Thyroid gland (tissue), 4 donors: ENCODE data around the gene RCAN1. TPM values are rescaled to one million over a fixed set of nuclear protein-coding genes. Genes with fewer than 3 reads are reported as not detected.

Source experiments
- DNase-seq, 2 donors: peaks; one replicate each; pipeline ENCODE4 v3.0.0-alpha.2; 2019
- H3K27ac ChIP-seq, 3 donors: fragments of 200-600 bp; sonication (generic); 1 replicate in 2 of 3; 2 replicates in 1 of 3; pipeline ENCODE4 v1.5.1; 2016 to 2019; ENCODE audit warnings: mild to moderate bottlenecking in 1 of 3, moderate library complexity in 1 of 3
- H3K27me3 ChIP-seq: fragments of 200-600 bp; sonication (generic); one replicate; pipeline ENCODE4 v1.5.1; 2019
- H3K36me3 ChIP-seq, 2 donors: fragments of 200-600 bp; sonication (generic); one replicate each; pipeline ENCODE4 v1.5.1; 2016 to 2019
- H3K4me1 ChIP-seq, 2 donors: fragments of 200-600 bp; sonication (generic); one replicate each; pipeline ENCODE4 v1.5.1; 2017 to 2019
- H3K4me3 ChIP-seq, 3 donors: fragments of 200-600 bp; sonication (generic); replicated peaks in 1 of 3; 1 replicate in 2 of 3; 2 replicates in 1 of 3; pipeline ENCODE4 v1.5.1; 2016; ENCODE audit warnings: mild to moderate bottlenecking in 1 of 3
- H3K9me3 ChIP-seq: fragments of 200-600 bp; sonication (generic); one replicate; pipeline ENCODE4 v1.5.1; 2017
- CTCF ChIP-seq, 6 experiments: fragments of 200-600 bp in 3 of 6; fragments of 450-650 bp in 3 of 6; sonication (generic) in 3 of 6; IDR thresholded peaks; one replicate each; pipeline ENCODE4 v1.5.1; 2016 to 2019; ENCODE audit warnings: antibody characterized with exemption in 6 of 6, mild to moderate bottlenecking in 2 of 6, inconsistent platforms in 1 of 6, moderate library complexity in 1 of 6
- POLR2A ChIP-seq, 2 donors: fragments of 450-650 bp; IDR thresholded peaks; one replicate each; pipeline ENCODE4 v1.6.1; 2017; ENCODE audit warnings: antibody characterized with exemption in 2 of 2, mild to moderate bottlenecking in 2 of 2, moderate library complexity in 1 of 2
- WGBS, 2 donors: methylation state at CpG; one replicate each; pipeline ENCODE4 v1.1.5; 2017; 5-methylcytosine and 5-hydroxymethylcytosine counted together
- intact Hi-C: fragments of 100-400 bp; cut with DNase I; formaldehyde crosslinking; loops from one replicate; pipeline ENCODE4 v1.15.1; 2023
- total RNA-seq, 4 donors: library from RNA; depleted of rRNA; stranded (reverse); fragments of >200 nt; gene quantifications; one replicate each; pipeline ENCODE4 v1.2.3, GENCODE V29; 2016

Gene RCAN1
- total RNA-seq, 4 donors from 2014 or later: 24.5 to 32.7 (median 29.0) TPM

- TF ChIP-seq POLR2A (IDR thresholded peaks at IDR 0.05) (no peak), CTCF (IDR thresholded peaks at IDR 0.05) (no peak)
- H3K4me1 ChIP-seq: peaks cover 0 to 4% of the 10 kb centered on the region in 2 donors
- 94 to 95% methylated on average over 4 of the region's 4 CpGs for WGBS, 2 donors
- intact Hi-C loops: no loop called here
- H3K9me3 ChIP-seq: no peaks in the 10 kb centered on the region
- no peaks in the 10 kb centered on the region for H3K36me3 ChIP-seq
- H3K4me3 ChIP-seq: no peak overlapping the region
- no peaks in the 10 kb centered on the region for H3K27me3 ChIP-seq
- H3K27ac ChIP-seq: no peak overlapping the region
- no peak for DNase-seq
These were observed 60.7 kb downstream of the RCAN1 start for GRCh38 chr21:34554227-34554626.

GRCh38 chr21:34553151-34553952, 61.6 kb downstream of the RCAN1 start:
- Histone ChIP-seq H3K9me3 (no peaks in the 10 kb centered on the region), H3K27me3 (no peaks in the 10 kb centered on the region), H3K4me1 (peaks cover 0 to 4% of the 10 kb centered on the region in 2 donors), H3K4me3 (no peak overlapping the region), H3K27ac (no peak overlapping the region), H3K36me3 (no peaks in the 10 kb centered on the region)
- DNase-seq: no peak
- TF ChIP-seq POLR2A (IDR thresholded peaks at IDR 0.05) (no peak), CTCF (IDR thresholded peaks at IDR 0.05) (no peak)
- 74 to 77% methylated on average over 9 of the region's 9 CpGs for WGBS, 2 donors
- intact Hi-C loops: no loop called here

GRCh38 chr21:34552360-34553098, 62.4 kb downstream of the RCAN1 start:
- Histone ChIP-seq H3K4me3 (no peak overlapping the region), H3K9me3 (no peaks in the 10 kb centered on the region), H3K27ac (no peak overlapping the region), H3K4me1 (peaks cover 0 to 4% of the 10 kb centered on the region in 2 donors), H3K36me3 (no peaks in the 10 kb centered on the region), H3K27me3 (no peaks in the 10 kb centered on the region)
- 83 to 91% methylated on average over 7 of the region's 7 CpGs for WGBS, 2 donors
- intact Hi-C loops: no loop called here
- DNase-seq: no peak
- no peak for TF ChIP-seq POLR2A (IDR thresholded peaks at IDR 0.05)
- TF ChIP-seq CTCF (IDR thresholded peaks at IDR 0.05): no peak

- Histone ChIP-seq H3K36me3 (no peaks in the 10 kb centered on the region), H3K4me1 (peaks cover 4% of the 10 kb centered on the region in 2 donors), H3K27ac (no peak overlapping the region), H3K27me3 (no peaks in the 10 kb centered on the region), H3K9me3 (no peaks in the 10 kb centered on the region), H3K4me3 (no peak overlapping the region)
- DNase-seq: no peak
- intact Hi-C loops: no loop called here
- 72 to 94% methylated on average over 2 of the region's 2 CpGs for WGBS, 2 donors
- no peak for TF ChIP-seq POLR2A (IDR thresholded peaks at IDR 0.05)
- TF ChIP-seq CTCF (IDR thresholded peaks at IDR 0.05): no peak
These were observed 64.6 kb downstream of the RCAN1 start for GRCh38 chr21:34550182-34550799.
